A673 (cell line): ENCODE data around the gene LIMS2. TPM values are rescaled to one million over a fixed set of nuclear protein-coding genes. Genes with fewer than 3 reads are reported as not detected.

ENCODE experiments used
- BruUV-seq: library from RNA; stranded (reverse); fragments of 400-500 nt; replicated peaks from 2 replicates; lab custom pipeline; 2021; lab: Mats Ljungman, UMichigan
- CTCF ChIA-PET: fragments of 300-600 bp; sonication (Branson Sonifier 250); formaldehyde crosslinking; loops from one replicate; lab custom pipeline; 2022; ENCODE audit warnings: antibody characterized with exemption; lab: Charles Lee
- POLR2A ChIA-PET: fragments of 300-600 bp; sonication (Branson Sonifier 250); formaldehyde crosslinking; loops from one replicate; lab custom pipeline; 2022; ENCODE audit warnings: antibody characterized with exemption; ENCODE audit not compliant: low non-redundant PET; lab: Charles Lee
- DNase-seq: peaks from one replicate; pipeline ENCODE4 v3.0.0-alpha.2; 2015; ENCODE audit warnings: low spot score
- H3K27ac ChIP-seq: fragments of 200-600 bp; sonication (generic); 2 replicates; pipeline ENCODE4 v1.5.1; 2016; ENCODE audit warnings: mixed run types, low read depth, mild to moderate bottlenecking, mixed read lengths, antibody characterized with exemption, low read length; ENCODE audit not compliant: poor library complexity, severe bottlenecking
- H3K27me3 ChIP-seq: fragments of 200-600 bp; sonication (generic); replicated peaks from 2 replicates; pipeline ENCODE4 v1.6.1; 2017; ENCODE audit warnings: mixed run types, low read depth, mild to moderate bottlenecking, mixed read lengths, antibody characterized with exemption, low read length; ENCODE audit not compliant: insufficient read depth, poor library complexity
- H3K36me3 ChIP-seq: fragments of 200-600 bp; sonication (generic); 2 replicates; pipeline ENCODE4 v1.6.1; 2016; ENCODE audit warnings: mixed run types, mild to moderate bottlenecking, mixed read lengths, antibody characterized with exemption, low read length; ENCODE audit not compliant: insufficient read depth, poor library complexity, severe bottlenecking
- H3K4me1 ChIP-seq: fragments of 200-600 bp; sonication (generic); 2 replicates; pipeline ENCODE4 v1.6.1; 2017; ENCODE audit warnings: mixed run types, mild to moderate bottlenecking, mixed read lengths, antibody characterized with exemption, low read length; ENCODE audit not compliant: insufficient read depth, poor library complexity, severe bottlenecking
- H3K4me3 ChIP-seq: fragments of 200-600 bp; sonication (generic); 2 replicates; pipeline ENCODE4 v1.5.1; 2016; ENCODE audit warnings: low read depth, mixed run types, mild to moderate bottlenecking, mixed read lengths, low read length; ENCODE audit not compliant: poor library complexity, severe bottlenecking
- H3K9me3 ChIP-seq: fragments of 200-600 bp; sonication (generic); 2 replicates; pipeline ENCODE4 v1.6.1; 2016; ENCODE audit warnings: mixed run types, low read depth, mild to moderate bottlenecking, mixed read lengths, antibody characterized with exemption, low read length; ENCODE audit not compliant: poor library complexity, severe bottlenecking
- EZH2 ChIP-seq: fragments of 200-600 bp; sonication (generic); IDR thresholded peaks from 2 replicates; pipeline ENCODE4 v1.6.1; 2017; ENCODE audit warnings: borderline replicate concordance, low read depth, mild to moderate bottlenecking, mixed read lengths, antibody characterized with exemption, low read length; ENCODE audit not compliant: poor library complexity, severe bottlenecking
- intact Hi-C: fragments of 100-400 bp; cut with micrococcal nuclease; formaldehyde crosslinking; loops from one replicate; pipeline ENCODE4 v1.10.0; 2022; ENCODE audit not compliant: unreplicated experiment
- total RNA-seq: library from RNA; stranded (reverse); gene quantifications from 2 replicates; pipeline ENCODE4 v1.2.3, GENCODE V29; 2021
- TF ChIP-seq, protein P1 (sequence below): fragments of 300-800, 200-600 bp; sonication (generic); conservative IDR thresholded peaks from 2 replicates; pipeline ENCODE4 v1.5.1; 2017; ENCODE audit warnings: low read depth, mild to moderate bottlenecking, antibody characterized with exemption, low read length, moderate library complexity, mixed read lengths

Gene LIMS2
- total RNA-seq, 1 experiment from 2014 or later: 1.2 TPM

DNA sequence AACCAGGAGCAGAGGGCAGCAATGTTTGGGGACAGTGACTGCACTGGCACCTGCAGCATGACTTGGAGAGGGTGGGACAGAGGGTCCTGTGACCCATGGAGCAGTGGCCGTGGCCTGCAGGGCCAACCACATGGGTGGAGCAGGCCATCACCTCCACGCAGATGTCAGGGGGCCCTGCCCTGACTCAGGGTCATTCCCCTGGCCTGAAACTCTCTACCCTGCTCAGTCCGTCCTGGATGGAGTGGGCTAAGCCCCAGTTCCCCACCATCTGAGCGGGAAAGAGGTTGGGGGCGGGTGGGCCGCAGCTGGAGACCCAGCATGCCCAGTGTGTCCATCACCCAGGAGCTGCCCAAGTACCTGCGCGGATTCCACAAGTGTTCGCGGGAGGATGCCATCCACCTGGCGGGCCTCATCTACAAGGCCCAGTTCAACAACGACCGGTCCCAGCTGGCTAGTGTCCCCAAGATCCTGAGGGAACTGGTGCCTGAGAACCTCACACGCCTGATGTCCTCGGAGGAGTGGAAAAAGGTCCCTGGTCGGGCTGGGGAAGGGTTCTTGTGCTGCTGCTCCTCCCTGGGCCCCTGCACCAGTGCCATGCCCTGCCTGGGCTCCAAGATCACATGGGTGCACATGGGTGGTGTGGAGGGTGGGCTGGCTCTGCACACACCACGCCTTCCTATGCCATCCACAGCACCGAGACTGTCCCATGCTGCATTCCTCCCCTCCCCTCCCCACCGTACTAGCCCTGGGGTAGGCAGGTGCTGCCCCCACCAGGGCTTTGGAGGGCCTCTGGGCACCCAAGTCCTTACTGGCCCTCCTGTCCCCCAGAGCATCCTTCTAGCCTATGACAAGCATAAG, 39.7 kb downstream of the LIMS2 start:
- H3K4me3 ChIP-seq: no peak overlapping the region
- no peaks in the 10 kb centered on the region for H3K27me3 ChIP-seq
- no TSS peak for BruUV-seq
- intact Hi-C loops: no loop called here
- no peak overlapping the region for H3K27ac ChIP-seq
- H3K36me3 ChIP-seq: no peaks in the 10 kb centered on the region
- CTCF ChIA-PET: no interaction called here
- no peaks in the 10 kb centered on the region for H3K9me3 ChIP-seq
- peaks cover 15% of the 10 kb centered on the region for H3K4me1 ChIP-seq
- TF ChIP-seq EZH2: no peak
- TF ChIP-seq, protein P1, sequence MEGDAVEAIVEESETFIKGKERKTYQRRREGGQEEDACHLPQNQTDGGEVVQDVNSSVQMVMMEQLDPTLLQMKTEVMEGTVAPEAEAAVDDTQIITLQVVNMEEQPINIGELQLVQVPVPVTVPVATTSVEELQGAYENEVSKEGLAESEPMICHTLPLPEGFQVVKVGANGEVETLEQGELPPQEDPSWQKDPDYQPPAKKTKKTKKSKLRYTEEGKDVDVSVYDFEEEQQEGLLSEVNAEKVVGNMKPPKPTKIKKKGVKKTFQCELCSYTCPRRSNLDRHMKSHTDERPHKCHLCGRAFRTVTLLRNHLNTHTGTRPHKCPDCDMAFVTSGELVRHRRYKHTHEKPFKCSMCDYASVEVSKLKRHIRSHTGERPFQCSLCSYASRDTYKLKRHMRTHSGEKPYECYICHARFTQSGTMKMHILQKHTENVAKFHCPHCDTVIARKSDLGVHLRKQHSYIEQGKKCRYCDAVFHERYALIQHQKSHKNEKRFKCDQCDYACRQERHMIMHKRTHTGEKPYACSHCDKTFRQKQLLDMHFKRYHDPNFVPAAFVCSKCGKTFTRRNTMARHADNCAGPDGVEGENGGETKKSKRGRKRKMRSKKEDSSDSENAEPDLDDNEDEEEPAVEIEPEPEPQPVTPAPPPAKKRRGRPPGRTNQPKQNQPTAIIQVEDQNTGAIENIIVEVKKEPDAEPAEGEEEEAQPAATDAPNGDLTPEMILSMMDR: no peak
- POLR2A ChIA-PET: no interaction called here
- no peak for DNase-seq

DNA sequence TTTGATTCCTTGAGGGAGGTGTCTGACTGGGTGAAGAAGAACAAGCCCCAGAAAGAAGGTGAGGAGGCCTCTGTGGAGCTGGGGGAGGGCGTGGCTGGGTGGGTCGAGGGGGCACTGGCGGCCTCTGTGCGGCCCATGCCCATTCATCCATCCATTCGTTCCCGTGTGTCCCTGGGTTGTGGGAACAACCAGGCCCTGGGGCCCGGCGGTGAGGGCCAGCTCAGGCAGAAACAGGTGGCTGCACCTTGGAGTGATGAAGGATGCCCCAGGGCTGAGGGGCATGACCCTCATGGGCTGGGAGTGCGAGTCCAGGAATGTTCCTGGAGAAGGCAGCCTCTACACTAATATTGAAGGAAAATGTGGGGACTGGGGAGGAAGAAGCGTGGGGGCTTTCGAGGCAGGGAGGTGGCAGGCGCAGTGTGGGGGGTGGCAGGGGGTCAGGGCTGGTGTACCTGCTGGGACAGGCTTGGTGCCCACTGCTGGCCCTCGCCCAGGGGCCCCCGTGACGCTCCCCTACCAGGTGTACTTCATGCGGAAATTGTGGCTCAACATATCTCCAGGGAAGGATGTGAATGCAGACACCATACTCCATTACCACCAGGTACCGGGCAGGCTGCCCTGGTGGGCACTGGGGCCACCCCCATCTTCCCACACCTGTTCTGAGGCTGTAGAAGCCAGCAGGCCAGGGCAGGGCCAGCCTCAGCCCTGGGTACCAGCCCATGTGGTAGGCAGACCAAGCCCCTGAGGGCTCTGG, 40.5 kb downstream of the LIMS2 start:
- H3K36me3 ChIP-seq: no peaks in the 10 kb centered on the region
- intact Hi-C loops: no loop called here
- CTCF ChIA-PET: no interaction called here
- no peak overlapping the region for H3K4me3 ChIP-seq
- POLR2A ChIA-PET: no interaction called here
- H3K4me1 ChIP-seq: peaks cover 15% of the 10 kb centered on the region
- H3K27me3 ChIP-seq: no peaks in the 10 kb centered on the region
- no peak for DNase-seq
- TF ChIP-seq, protein P1: no peak
- no peak for TF ChIP-seq EZH2
- H3K9me3 ChIP-seq: no peaks in the 10 kb centered on the region
- H3K27ac ChIP-seq: no peak overlapping the region
- BruUV-seq: no TSS peak

DNA sequence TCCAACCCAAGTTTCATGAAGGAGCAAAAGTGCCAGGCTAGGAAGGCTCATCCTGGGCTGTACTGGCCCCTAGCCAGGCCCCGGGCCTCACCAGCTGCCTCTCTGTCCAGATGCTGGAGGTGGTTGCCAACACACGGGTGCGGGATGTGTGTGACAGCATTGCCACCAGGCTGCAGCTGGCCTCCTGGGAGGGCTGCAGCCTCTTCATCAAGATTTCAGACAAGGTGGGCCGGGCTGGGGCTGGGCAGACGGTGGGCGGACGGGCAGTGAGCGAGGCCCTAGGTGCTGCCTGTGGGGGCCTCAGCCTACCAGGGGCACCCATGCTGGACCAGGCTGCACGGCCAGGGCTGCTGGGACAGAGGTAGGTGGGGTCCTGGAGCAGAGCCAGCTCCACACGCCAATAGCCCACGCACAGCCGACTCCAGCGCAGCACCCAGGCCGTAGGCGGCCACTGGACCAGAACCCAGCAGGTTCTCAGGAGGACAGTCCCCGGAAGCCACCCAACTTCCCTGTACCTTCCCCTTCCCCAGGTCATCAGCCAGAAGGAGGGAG, 41.2 kb downstream of the LIMS2 start:
- CTCF ChIA-PET: no interaction called here
- BruUV-seq: no TSS peak

More for the DNA sequence above, 41.2 kb downstream of the LIMS2 start:
- Histone ChIP-seq H3K9me3 (no peaks in the 10 kb centered on the region), H3K4me3 (no peak overlapping the region), H3K4me1 (peaks cover 15% of the 10 kb centered on the region), H3K27me3 (no peaks in the 10 kb centered on the region), H3K27ac (no peak overlapping the region), H3K36me3 (no peaks in the 10 kb centered on the region)
- intact Hi-C loops: no loop called here
- no peak for DNase-seq
- TF ChIP-seq, protein P1: no peak
- no peak for TF ChIP-seq EZH2
- POLR2A ChIA-PET: no interaction called here
